GM19324 (cell line): ENCODE results near the gene MYL6.

Source experiments
- ATAC-seq: cut with Tn5 transposase; IDR thresholded peaks from one replicate; pipeline ENCODE4 v1.9.1; 2021; ENCODE audit warnings: mild to moderate bottlenecking, moderate library complexity; ENCODE audit not compliant: unreplicated experiment, low FRiP score

Gene MYL6

GRCh38 chr12:56129206-56129941 is 28.8 kb upstream of the MYL6 start:
- peak; percentile 35 for ATAC-seq

- ATAC-seq = no peak
These were observed 28.1 kb upstream of the MYL6 start for GRCh38 chr12:56129942-56130495.

- ATAC-seq = no peak
These were observed 27.3 kb upstream of the MYL6 start for GRCh38 chr12:56130876-56131275.

- ATAC-seq = no peak
These were observed 23.3 kb upstream of the MYL6 start for GRCh38 chr12:56134897-56135296.

GRCh38 chr12:56137853-56138571 is 20.1 kb upstream of the MYL6 start:
- no peak for ATAC-seq

GRCh38 chr12:56141946-56142784 is 16.0 kb upstream of the MYL6 start:
- no peak for ATAC-seq

- no peak for ATAC-seq
These were observed 14.9 kb upstream of the MYL6 start for GRCh38 chr12:56143217-56143616.

GRCh38 chr12:56143870-56144269 is 14.3 kb upstream of the MYL6 start:
- ATAC-seq = no peak

- ATAC-seq = no peak
These were observed 12.9 kb upstream of the MYL6 start for GRCh38 chr12:56145217-56145616.

- ATAC-seq = no peak
These were observed 11.4 kb upstream of the MYL6 start for GRCh38 chr12:56146492-56147460.

- ATAC-seq = no peak
These were observed 7.6 kb upstream of the MYL6 start for GRCh38 chr12:56150563-56150962.

- ATAC-seq = peak; percentile 35
These were observed 6.5 kb upstream of the MYL6 start for GRCh38 chr12:56151672-56152131.

- peak; percentile 89 for ATAC-seq
These were observed 5.9 kb upstream of the MYL6 start, which contains the start of gene MYL6B for GRCh38 chr12:56152132-56152755. MYL6B (plus strand) TSS chr12:56152587; CDS start chr12:56153919, 1,332 bp downstream.

- ATAC-seq = no peak
These were observed 5.1 kb upstream of the MYL6 start for GRCh38 chr12:56152756-56153677.

- ATAC-seq = no peak
These were observed 4.5 kb upstream of the MYL6 start for GRCh38 chr12:56153678-56154065.

- ATAC-seq = no peak
These were observed 3.9 kb upstream of the MYL6 start for GRCh38 chr12:56154246-56154771.

GRCh38 chr12:56154818-56155217 is 3.3 kb upstream of the MYL6 start:
- ATAC-seq = no peak
